ENCODE results near the gene LPAR3. TPM values are rescaled to one million over a fixed set of nuclear protein-coding genes. Genes with fewer than 3 reads are reported as not detected.

The LPAR3 gene
- total and polyA plus RNA-seq, 2 experiments from 2014 or later = 10.4 to 36.9 TPM

DNA sequence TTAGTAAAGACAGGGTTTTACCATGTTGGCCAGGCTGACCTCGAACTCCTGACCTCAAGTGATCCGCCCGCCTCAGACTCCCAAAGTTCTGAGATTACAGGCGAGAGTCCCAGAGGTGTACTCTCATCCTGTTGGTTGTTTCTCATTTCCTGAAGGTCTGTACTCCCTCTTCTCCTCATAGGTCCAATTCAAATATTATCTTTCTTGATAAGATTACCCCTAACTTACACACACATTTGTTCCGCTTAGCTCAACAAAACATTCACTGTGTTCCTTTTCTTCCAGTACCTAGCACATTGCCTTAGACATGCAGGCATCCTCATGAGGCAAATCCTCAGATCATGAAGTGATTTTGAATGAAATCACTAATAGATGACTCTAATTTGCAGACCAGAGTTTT lies 130.3 kb downstream of the LPAR3 start:
- H3K4me2 ChIP-seq = no peak overlapping the region
- Mint-ChIP-seq H3K36me3 (ENCODE audit: low read depth) (no peaks in the 10 kb centered on the region), H3K9me3 (peaks cover 3% of the 10 kb centered on the region), H3K27me3 (ENCODE audit: insufficient read depth, low read depth, poor library complexity) (peaks cover 16% of the 10 kb centered on the region), H3K27ac (no peak overlapping the region), H3K4me1 (peaks cover 25% of the 10 kb centered on the region), H3K4me3 (no peak overlapping the region)
- DNase-seq (ENCODE audit: low spot score) (no peak), ATAC-seq (no peak)
- TF ChIP-seq JUNB (IDR thresholded peaks at IDR 0.05; ENCODE audit: unreplicated experiment) (no peak), EZH2 (IDR thresholded peaks at IDR 0.05; ENCODE audit: low read depth, unreplicated experiment) (no peak), EZH2phosphoT487 (IDR thresholded peaks at IDR 0.05; ENCODE audit: unreplicated experiment) (no peak)
- TF ChIP-seq, protein P1, sequence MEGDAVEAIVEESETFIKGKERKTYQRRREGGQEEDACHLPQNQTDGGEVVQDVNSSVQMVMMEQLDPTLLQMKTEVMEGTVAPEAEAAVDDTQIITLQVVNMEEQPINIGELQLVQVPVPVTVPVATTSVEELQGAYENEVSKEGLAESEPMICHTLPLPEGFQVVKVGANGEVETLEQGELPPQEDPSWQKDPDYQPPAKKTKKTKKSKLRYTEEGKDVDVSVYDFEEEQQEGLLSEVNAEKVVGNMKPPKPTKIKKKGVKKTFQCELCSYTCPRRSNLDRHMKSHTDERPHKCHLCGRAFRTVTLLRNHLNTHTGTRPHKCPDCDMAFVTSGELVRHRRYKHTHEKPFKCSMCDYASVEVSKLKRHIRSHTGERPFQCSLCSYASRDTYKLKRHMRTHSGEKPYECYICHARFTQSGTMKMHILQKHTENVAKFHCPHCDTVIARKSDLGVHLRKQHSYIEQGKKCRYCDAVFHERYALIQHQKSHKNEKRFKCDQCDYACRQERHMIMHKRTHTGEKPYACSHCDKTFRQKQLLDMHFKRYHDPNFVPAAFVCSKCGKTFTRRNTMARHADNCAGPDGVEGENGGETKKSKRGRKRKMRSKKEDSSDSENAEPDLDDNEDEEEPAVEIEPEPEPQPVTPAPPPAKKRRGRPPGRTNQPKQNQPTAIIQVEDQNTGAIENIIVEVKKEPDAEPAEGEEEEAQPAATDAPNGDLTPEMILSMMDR (conservative IDR thresholded peaks at IDR 0.05; ENCODE audit: low read depth in 2 of 2) = no peak
- TF ChIP-seq, protein P2, sequence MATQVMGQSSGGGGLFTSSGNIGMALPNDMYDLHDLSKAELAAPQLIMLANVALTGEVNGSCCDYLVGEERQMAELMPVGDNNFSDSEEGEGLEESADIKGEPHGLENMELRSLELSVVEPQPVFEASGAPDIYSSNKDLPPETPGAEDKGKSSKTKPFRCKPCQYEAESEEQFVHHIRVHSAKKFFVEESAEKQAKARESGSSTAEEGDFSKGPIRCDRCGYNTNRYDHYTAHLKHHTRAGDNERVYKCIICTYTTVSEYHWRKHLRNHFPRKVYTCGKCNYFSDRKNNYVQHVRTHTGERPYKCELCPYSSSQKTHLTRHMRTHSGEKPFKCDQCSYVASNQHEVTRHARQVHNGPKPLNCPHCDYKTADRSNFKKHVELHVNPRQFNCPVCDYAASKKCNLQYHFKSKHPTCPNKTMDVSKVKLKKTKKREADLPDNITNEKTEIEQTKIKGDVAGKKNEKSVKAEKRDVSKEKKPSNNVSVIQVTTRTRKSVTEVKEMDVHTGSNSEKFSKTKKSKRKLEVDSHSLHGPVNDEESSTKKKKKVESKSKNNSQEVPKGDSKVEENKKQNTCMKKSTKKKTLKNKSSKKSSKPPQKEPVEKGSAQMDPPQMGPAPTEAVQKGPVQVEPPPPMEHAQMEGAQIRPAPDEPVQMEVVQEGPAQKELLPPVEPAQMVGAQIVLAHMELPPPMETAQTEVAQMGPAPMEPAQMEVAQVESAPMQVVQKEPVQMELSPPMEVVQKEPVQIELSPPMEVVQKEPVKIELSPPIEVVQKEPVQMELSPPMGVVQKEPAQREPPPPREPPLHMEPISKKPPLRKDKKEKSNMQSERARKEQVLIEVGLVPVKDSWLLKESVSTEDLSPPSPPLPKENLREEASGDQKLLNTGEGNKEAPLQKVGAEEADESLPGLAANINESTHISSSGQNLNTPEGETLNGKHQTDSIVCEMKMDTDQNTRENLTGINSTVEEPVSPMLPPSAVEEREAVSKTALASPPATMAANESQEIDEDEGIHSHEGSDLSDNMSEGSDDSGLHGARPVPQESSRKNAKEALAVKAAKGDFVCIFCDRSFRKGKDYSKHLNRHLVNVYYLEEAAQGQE (IDR thresholded peaks at IDR 0.05; ENCODE audit: unreplicated experiment) = no peak
- TF ChIP-seq, protein P3, sequence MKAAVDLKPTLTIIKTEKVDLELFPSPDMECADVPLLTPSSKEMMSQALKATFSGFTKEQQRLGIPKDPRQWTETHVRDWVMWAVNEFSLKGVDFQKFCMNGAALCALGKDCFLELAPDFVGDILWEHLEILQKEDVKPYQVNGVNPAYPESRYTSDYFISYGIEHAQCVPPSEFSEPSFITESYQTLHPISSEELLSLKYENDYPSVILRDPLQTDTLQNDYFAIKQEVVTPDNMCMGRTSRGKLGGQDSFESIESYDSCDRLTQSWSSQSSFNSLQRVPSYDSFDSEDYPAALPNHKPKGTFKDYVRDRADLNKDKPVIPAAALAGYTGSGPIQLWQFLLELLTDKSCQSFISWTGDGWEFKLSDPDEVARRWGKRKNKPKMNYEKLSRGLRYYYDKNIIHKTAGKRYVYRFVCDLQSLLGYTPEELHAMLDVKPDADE (IDR thresholded peaks at IDR 0.05) = no peak
- H4K20me1 ChIP-seq (replicated peaks; ENCODE audit: insufficient read depth) = no peaks in the 10 kb centered on the region
- no peak overlapping the region for H3K4me3 ChIP-seq
- no peak overlapping the region for H3K27ac ChIP-seq (ENCODE audit: low read depth)
- no peaks in the 10 kb centered on the region for H3F3A ChIP-seq (replicated peaks; ENCODE audit: low read depth)
- 0 out of 2 replicates have a peak, but pooled peaks cover 10% of the 10 kb centered on the region for H3K9me2 ChIP-seq (ENCODE audit: insufficient read depth)
- no peaks in the 10 kb centered on the region for H3K79me2 ChIP-seq (replicated peaks; ENCODE audit: insufficient read depth)
- no peak overlapping the region for H2AFZ ChIP-seq
- H3K4me1 ChIP-seq (ENCODE audit: insufficient read depth) = peaks cover 19% of the 10 kb centered on the region
- H3K27me3 ChIP-seq (ENCODE audit: insufficient read depth) = no peaks in the 10 kb centered on the region
- H3K36me3 ChIP-seq (ENCODE audit: insufficient read depth) = no peaks in the 10 kb centered on the region

Other genes with a start within 250 kb of the LPAR3 start
- 27.5 and 28.4 TPM in 2 replicates for gene SSX2IP, start 202.7 kb downstream of the LPAR3 start, total RNA-seq (2014; rRNA removed; shearing (Covaris generic))
- gene SSX2IP, start 202.7 kb downstream of the LPAR3 start, polyA plus RNA-seq (2016; fragmentation: Nextera tagmentation; extraction: Ambion mirVana) = 20.1 and 23.2 TPM in 2 replicates
- 10.0 and 10.9 TPM in 2 replicates for gene MCOLN2, start 103.9 kb upstream of the LPAR3 start, total RNA-seq (2014; rRNA removed; shearing (Covaris generic))
- gene MCOLN2, start 103.9 kb upstream of the LPAR3 start, polyA plus RNA-seq (2016; fragmentation: Nextera tagmentation; extraction: Ambion mirVana) = 2.2 and 2.7 TPM in 2 replicates
- gene MCOLN3, start 155.3 kb upstream of the LPAR3 start, total RNA-seq (2014; rRNA removed; shearing (Covaris generic)) = 4.4 and 7.2 TPM in 2 replicates
- gene MCOLN3, start 155.3 kb upstream of the LPAR3 start, polyA plus RNA-seq (2016; fragmentation: Nextera tagmentation; extraction: Ambion mirVana) = 3.0 and 3.5 TPM in 2 replicates

All from GM23338 (cell line).